Fibroblast of the aortic adventitia (primary cell): ENCODE measurements around the gene PRR14. TPM values are rescaled to one million over a fixed set of nuclear protein-coding genes. Genes with fewer than 3 reads are reported as not detected.
"Not testable (repeated sequence)": the region's sequence is repeated elsewhere in the genome, so short reads cannot be mapped to it uniquely, and the experiment has no call there.

Experiments used
- DNase-seq: peaks from one replicate; pipeline ENCODE4 v3.0.0-alpha.2; 2010; ENCODE audit warnings: low read depth
- H3K4me3 ChIP-seq: 2 replicates; pipeline ENCODE4 v1.5.1; 2011; ENCODE audit warnings: low read depth, mild to moderate bottlenecking, control low read depth, low read length, moderate library complexity
- CTCF ChIP-seq: IDR thresholded peaks from 2 replicates; pipeline ENCODE4 v1.5.1; 2011; ENCODE audit warnings: mild to moderate bottlenecking, low read length, control low read depth, inconsistent platforms; ENCODE audit not compliant: insufficient read depth
- total RNA-seq: library from RNA; depleted of rRNA; stranded (reverse); fragments of >200 nt; gene quantifications from 2 replicates; pipeline ENCODE4 v1.2.3, GENCODE V29; 2012; ENCODE audit warnings: low replicate concordance

Gene PRR14
- total RNA-seq, 1 donor: 14.5 TPM

GRCh38 chr16:30633526-30633925 lies 17.2 kb upstream of the PRR14 start:
- H3K4me3 ChIP-seq: peak overlapping the region; percentile 84
- DNase-seq: no peak
- no peak for TF ChIP-seq CTCF

GRCh38 chr16:30636599-30636998 lies 14.2 kb upstream of the PRR14 start:
- TF ChIP-seq CTCF: no peak
- no peak for DNase-seq

DNA sequence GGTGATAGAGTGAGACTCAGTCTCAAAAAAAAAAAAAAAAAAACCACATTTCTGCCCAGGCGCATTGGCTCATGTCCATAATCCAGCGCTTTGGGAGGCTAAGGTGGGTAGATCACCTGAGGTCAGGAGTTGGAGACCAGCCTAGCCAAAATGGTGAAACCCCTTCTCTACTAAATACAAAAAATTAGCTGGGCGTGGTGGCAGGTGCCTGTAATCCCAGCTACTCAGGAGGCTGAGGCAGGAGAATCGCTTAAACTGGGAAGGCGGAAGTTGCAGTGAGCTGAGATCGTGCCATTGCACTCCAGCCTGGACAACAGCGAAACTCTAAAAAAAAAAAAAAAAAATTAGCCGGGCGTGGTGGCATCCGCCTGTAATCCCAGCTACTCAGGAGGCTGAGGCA lies 13.6 kb upstream of the PRR14 start:
- not testable (repeated sequence) for H3K4me3 ChIP-seq, DNase-seq

More at GRCh38 chr16:30636599-30636998, 14.2 kb upstream of the PRR14 start:
- no peak overlapping the region for H3K4me3 ChIP-seq

- peak; percentile 60 for TF ChIP-seq CTCF
- H3K4me3 ChIP-seq: no peak overlapping the region
- peak; percentile 42 for DNase-seq
Observed at GRCh38 chr16:30637944-30638343, 12.8 kb upstream of the PRR14 start.

GRCh38 chr16:30641378-30641982 lies 9.3 kb upstream of the PRR14 start:
- H3K4me3 ChIP-seq: no peak overlapping the region
- DNase-seq: no peak
- TF ChIP-seq CTCF: no peak

DNA sequence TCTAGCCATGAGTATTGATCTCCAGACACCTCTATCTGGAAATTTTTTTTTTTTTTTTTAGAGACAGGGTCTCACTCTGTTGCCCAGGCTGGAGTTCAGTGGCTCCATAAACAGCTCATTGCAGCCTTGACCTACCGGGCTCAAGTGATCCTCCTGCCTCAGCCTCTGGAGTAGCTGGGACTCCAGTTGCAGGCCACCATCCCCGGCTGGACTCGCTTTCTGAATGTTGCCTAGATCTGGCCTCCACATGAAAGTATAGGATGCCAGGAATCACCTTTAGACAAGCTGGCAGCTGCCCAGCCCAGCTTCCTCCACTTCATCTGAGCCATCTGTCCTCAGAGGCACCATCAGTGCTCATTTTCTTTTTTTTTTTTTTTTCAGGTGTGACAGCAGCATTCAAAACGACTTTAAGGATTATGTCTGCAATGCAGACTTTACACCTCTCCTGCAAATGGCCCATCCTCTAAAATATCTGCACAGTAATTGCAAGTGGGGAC lies 6.4 kb upstream of the PRR14 start:
- no peak for TF ChIP-seq CTCF
- H3K4me3 ChIP-seq: no peak overlapping the region
- no peak for DNase-seq

DNA sequence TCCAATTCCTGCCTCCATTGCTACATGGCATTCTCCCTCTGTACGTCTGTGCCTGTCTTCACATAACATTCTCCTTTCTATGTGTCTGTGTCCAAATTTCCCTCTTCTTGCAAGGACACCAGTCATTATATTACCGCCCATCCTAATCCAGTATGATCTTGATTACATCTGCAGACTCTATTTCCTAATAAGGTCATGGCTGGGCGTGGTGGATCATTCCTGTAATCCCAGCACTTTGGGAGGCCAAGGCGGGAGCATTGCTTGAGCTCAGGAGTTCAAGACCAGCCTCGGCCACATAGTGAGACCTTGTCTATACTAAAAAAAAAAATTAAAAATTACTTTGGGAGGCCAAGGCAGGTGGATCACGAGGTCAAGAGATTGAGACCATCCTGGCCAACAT lies 5.0 kb upstream of the PRR14 start:
- H3K4me3 ChIP-seq: no peak overlapping the region
- DNase-seq: no peak
- no peak for TF ChIP-seq CTCF
